HCT116 (cell line): ENCODE measurements around the gene CNTN4. TPM values are rescaled to one million over a fixed set of nuclear protein-coding genes. Genes with fewer than 3 reads are reported as not detected.

Source experiments
- ATAC-seq: fragments of 200-7000 bp; cut with Tn5 transposase; 2 replicates; pipeline ENCODE4 v1.9.1; 2020; ENCODE audit warnings: mild to moderate bottlenecking, moderate library complexity
- BruUV-seq: library from RNA; stranded (reverse); fragments of 400-500 nt; replicated peaks from 2 replicates; lab custom pipeline; 2021; lab: Mats Ljungman, UMichigan
- CTCF ChIA-PET: fragments of 300-600 bp; sonication (Branson Sonifier 250); formaldehyde crosslinking; loops from one replicate; lab custom pipeline; 2021; ENCODE audit warnings: antibody characterized with exemption; lab: Charles Lee
- POLR2A ChIA-PET: fragments of 300-600, 350-600 bp; sonication (Branson Sonifier 250); formaldehyde crosslinking; loops from one replicate; lab custom pipeline; 2021; ENCODE audit warnings: antibody characterized with exemption; lab: Charles Lee
- RAD21 ChIA-PET, 2 experiments: fragments of 300-600 bp; sonication (Branson Sonifier 250); formaldehyde crosslinking; loops; one replicate each; lab custom pipeline; 2023; ENCODE audit warnings: low total read pairs in 2 of 2; ENCODE audit not compliant: uncharacterized antibody in 2 of 2, unreplicated experiment in 2 of 2, low non-redundant PET in 1 of 2; lab: Charles Lee
- DNase-seq: peaks from one replicate; pipeline ENCODE4 v3.0.0-alpha.2; 2010; ENCODE audit warnings: low read depth, low spot score
- H2AFZ ChIP-seq: fragments of 200-600 bp; shearing (Covaris generic), sonication (generic); 2 replicates; pipeline ENCODE4 v1.6.1; 2017; ENCODE audit warnings: low read depth, mixed run types, mixed read lengths, antibody characterized with exemption, low read length; ENCODE audit not compliant: poor library complexity, severe bottlenecking
- H3K27ac ChIP-seq: 2 replicates; pipeline ENCODE4 v1.5.1; 2012; ENCODE audit warnings: low read depth, low read length
- H3K27me3 ChIP-seq: fragments of 200-600 bp; sonication (generic); 2 replicates; pipeline ENCODE4 v1.6.1; 2016; ENCODE audit warnings: mixed run types, low read length, mixed read lengths; ENCODE audit not compliant: insufficient read depth
- H3K36me3 ChIP-seq, 2 experiments: fragments of 200-500 bp in 1 of 2; fragments of 200-600 bp in 1 of 2; sonication (Bioruptor generic) in 1 of 2; sonication (generic) in 1 of 2; 2 replicates each; pipeline versions ENCODE4 v1.5.1 to v1.6.1; 2014 to 2016; ENCODE audit warnings: low read length in 2 of 2, inconsistent platforms in 1 of 2, mixed read lengths in 1 of 2, mixed run types in 1 of 2; ENCODE audit not compliant: insufficient read depth in 2 of 2, control insufficient read depth in 1 of 2
- H3K4me1 ChIP-seq, 2 experiments: fragments of 200-600 bp in 1 of 2; sonication (generic) in 1 of 2; 2 replicates each; pipeline versions ENCODE4 v1.5.1 to v1.6.1; 2012 to 2017; ENCODE audit warnings: low read length in 2 of 2, inconsistent platforms in 1 of 2, mild to moderate bottlenecking in 1 of 2, mixed read lengths in 1 of 2, mixed run types in 1 of 2, moderate library complexity in 1 of 2; ENCODE audit not compliant: insufficient read depth in 2 of 2, control insufficient read depth in 1 of 2
- H3K4me2 ChIP-seq: fragments of 200-600 bp; sonication (generic); 2 replicates; pipeline ENCODE4 v1.6.1; 2017; ENCODE audit warnings: mixed run types, low read length, mixed read lengths
- H3K4me3 ChIP-seq, 2 experiments: fragments of 200-600 bp in 1 of 2; sonication (generic) in 1 of 2; replicated peaks in 1 of 2; 2 replicates each; pipeline ENCODE4 v1.5.1; 2011 to 2016; ENCODE audit warnings: low read length in 2 of 2, control low read depth in 1 of 2, low read depth in 1 of 2, mild to moderate bottlenecking in 1 of 2, mixed read lengths in 1 of 2, mixed run types in 1 of 2
- H3K79me2 ChIP-seq: fragments of 200-600 bp; sonication (generic); 2 replicates; pipeline ENCODE4 v1.6.1; 2017; ENCODE audit warnings: mild to moderate bottlenecking, mixed run types, low read length, moderate library complexity, mixed read lengths; ENCODE audit not compliant: insufficient read depth
- H3K9ac ChIP-seq: fragments of 200-600 bp; sonication (generic); 2 replicates; pipeline ENCODE4 v1.6.1; 2016; ENCODE audit warnings: low read length, mixed read lengths
- H3K9me2 ChIP-seq: fragments of 200-600 bp; sonication (generic), shearing (Covaris generic); 2 replicates; pipeline ENCODE4 v1.6.1; 2017; ENCODE audit warnings: mixed run types, mild to moderate bottlenecking, moderate library complexity; ENCODE audit not compliant: insufficient read depth
- H3K9me3 ChIP-seq, 2 experiments: fragments of 200-500 bp in 1 of 2; fragments of 200-600 bp in 1 of 2; sonication (Bioruptor generic) in 1 of 2; sonication (generic) in 1 of 2; 2 replicates each; pipeline ENCODE4 v1.6.1; 2014 to 2017; ENCODE audit warnings: low read length in 2 of 2, mixed read lengths in 2 of 2, inconsistent platforms in 1 of 2, low read depth in 1 of 2, mild to moderate bottlenecking in 1 of 2, mixed run types in 1 of 2, moderate library complexity in 1 of 2; ENCODE audit not compliant: control insufficient read depth in 1 of 2, insufficient read depth in 1 of 2
- H4K20me1 ChIP-seq: fragments of 200-600 bp; sonication (generic), shearing (Covaris generic); 2 replicates; pipeline ENCODE4 v1.6.1; 2017; ENCODE audit warnings: mixed run types, mild to moderate bottlenecking, moderate library complexity; ENCODE audit not compliant: insufficient read depth
- CEBPB ChIP-seq: IDR thresholded peaks from 2 replicates; pipeline ENCODE4 v1.6.1; 2012; ENCODE audit warnings: low read depth
- EGR1 ChIP-seq: IDR thresholded peaks from 2 replicates; pipeline ENCODE4 v1.6.1; 2012; ENCODE audit warnings: low read depth
- EZH2phosphoT487 ChIP-seq: fragments of 200-600 bp; IDR thresholded peaks from 2 replicates; pipeline ENCODE4 v1.6.1; 2018; ENCODE audit warnings: antibody characterized with exemption, borderline replicate concordance
- FOSL1 ChIP-seq: IDR thresholded peaks from 2 replicates; pipeline ENCODE4 v1.6.1; 2012; ENCODE audit warnings: low read depth
- POLR2A ChIP-seq: IDR thresholded peaks from 2 replicates; pipeline ENCODE4 v1.7.0; 2011; ENCODE audit warnings: borderline replicate concordance; ENCODE audit not compliant: insufficient read depth, insufficient read length; ENCODE audit errors: extremely low read depth
- POLR2AphosphoS5 ChIP-seq: IDR thresholded peaks from 2 replicates; pipeline ENCODE4 v1.6.1; 2011; ENCODE audit warnings: mild to moderate bottlenecking, low read depth, low read length, moderate library complexity
- RAD21 ChIP-seq: IDR thresholded peaks from 2 replicates; pipeline ENCODE4 v1.6.1; 2012; ENCODE audit warnings: low read depth, mild to moderate bottlenecking
- SIN3A ChIP-seq: IDR thresholded peaks from 2 replicates; pipeline ENCODE4 v1.6.1; 2012; ENCODE audit warnings: low read depth
- TCF7L2 ChIP-seq: IDR thresholded peaks from 2 replicates; pipeline ENCODE4 v1.7.0; 2011; ENCODE audit warnings: borderline replicate concordance, inconsistent platforms; ENCODE audit not compliant: insufficient read depth, insufficient read length; ENCODE audit errors: extremely low read depth
- YY1 ChIP-seq: IDR thresholded peaks from 2 replicates; pipeline ENCODE4 v1.6.1; 2011; ENCODE audit warnings: low read length, low read depth, moderate library complexity, mild to moderate bottlenecking; ENCODE audit not compliant: insufficient replicate concordance; ENCODE audit errors: extremely low read depth
- ZFX ChIP-seq: fragments of 450-650 bp; IDR thresholded peaks from 2 replicates; pipeline ENCODE4 v1.6.1; 2017
- intact Hi-C: fragments of 100-400 bp; cut with micrococcal nuclease; formaldehyde crosslinking; loops from 2 replicates; pipeline ENCODE4 v1.10.0; 2022
- total RNA-seq: library from RNA; stranded (reverse); gene quantifications from one replicate; pipeline ENCODE4 v1.2.1, GENCODE V29; 2021; ENCODE audit not compliant: unreplicated experiment
- TF ChIP-seq, protein P1 (sequence below): IDR thresholded peaks from 2 replicates; pipeline ENCODE4 v1.6.1; 2012; ENCODE audit warnings: low read depth
- TF ChIP-seq, protein P2 (sequence below): IDR thresholded peaks from 2 replicates; pipeline ENCODE4 v1.6.1; 2012
- TF ChIP-seq, protein P3 (sequence below), 3 experiments: fragments of 200-600 bp in 1 of 3; sonication (generic) in 1 of 3; IDR thresholded peaks in 2 of 3; conservative IDR thresholded peaks in 1 of 3; 2 replicates each; pipeline ENCODE4 v1.5.1; 2012 to 2017; ENCODE audit warnings: low read depth in 2 of 3, low read length in 2 of 3, antibody characterized with exemption in 1 of 3, borderline replicate concordance in 1 of 3, control low read depth in 1 of 3, mild to moderate bottlenecking in 1 of 3, mixed read lengths in 1 of 3, mixed run types in 1 of 3, moderate library complexity in 1 of 3; ENCODE audit not compliant: insufficient read depth in 1 of 3
- TF ChIP-seq, protein P4 (sequence below): IDR thresholded peaks from 2 replicates; pipeline ENCODE4 v1.6.1; 2012

CNTN4 gene
- total RNA-seq, 1 experiment from 2014 or later: not detected

DNA sequence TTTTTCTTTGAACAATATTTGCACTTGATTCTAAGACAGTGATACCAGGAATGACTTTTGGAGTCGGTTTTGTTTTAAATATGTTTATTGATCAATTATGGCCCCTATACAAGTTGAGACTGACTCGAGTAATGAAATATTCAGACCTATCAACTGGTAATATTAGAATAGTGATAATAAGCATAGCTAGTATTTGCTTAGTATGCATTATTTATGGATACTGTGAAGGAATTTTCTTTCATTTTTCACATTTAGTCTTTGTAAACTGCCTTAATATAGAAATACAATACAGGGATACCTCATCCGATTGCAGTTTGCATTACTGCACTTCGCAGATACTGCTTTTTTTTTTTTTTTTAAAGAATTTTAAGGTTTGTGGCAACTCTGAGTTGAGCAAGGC is 107.9 kb downstream of the CNTN4 start:
- TF ChIP-seq YY1: no peak
- TF ChIP-seq, protein P1, sequence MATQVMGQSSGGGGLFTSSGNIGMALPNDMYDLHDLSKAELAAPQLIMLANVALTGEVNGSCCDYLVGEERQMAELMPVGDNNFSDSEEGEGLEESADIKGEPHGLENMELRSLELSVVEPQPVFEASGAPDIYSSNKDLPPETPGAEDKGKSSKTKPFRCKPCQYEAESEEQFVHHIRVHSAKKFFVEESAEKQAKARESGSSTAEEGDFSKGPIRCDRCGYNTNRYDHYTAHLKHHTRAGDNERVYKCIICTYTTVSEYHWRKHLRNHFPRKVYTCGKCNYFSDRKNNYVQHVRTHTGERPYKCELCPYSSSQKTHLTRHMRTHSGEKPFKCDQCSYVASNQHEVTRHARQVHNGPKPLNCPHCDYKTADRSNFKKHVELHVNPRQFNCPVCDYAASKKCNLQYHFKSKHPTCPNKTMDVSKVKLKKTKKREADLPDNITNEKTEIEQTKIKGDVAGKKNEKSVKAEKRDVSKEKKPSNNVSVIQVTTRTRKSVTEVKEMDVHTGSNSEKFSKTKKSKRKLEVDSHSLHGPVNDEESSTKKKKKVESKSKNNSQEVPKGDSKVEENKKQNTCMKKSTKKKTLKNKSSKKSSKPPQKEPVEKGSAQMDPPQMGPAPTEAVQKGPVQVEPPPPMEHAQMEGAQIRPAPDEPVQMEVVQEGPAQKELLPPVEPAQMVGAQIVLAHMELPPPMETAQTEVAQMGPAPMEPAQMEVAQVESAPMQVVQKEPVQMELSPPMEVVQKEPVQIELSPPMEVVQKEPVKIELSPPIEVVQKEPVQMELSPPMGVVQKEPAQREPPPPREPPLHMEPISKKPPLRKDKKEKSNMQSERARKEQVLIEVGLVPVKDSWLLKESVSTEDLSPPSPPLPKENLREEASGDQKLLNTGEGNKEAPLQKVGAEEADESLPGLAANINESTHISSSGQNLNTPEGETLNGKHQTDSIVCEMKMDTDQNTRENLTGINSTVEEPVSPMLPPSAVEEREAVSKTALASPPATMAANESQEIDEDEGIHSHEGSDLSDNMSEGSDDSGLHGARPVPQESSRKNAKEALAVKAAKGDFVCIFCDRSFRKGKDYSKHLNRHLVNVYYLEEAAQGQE: no peak
- no peak for TF ChIP-seq POLR2A
- TF ChIP-seq FOSL1: no peak
- TF ChIP-seq, protein P2, sequence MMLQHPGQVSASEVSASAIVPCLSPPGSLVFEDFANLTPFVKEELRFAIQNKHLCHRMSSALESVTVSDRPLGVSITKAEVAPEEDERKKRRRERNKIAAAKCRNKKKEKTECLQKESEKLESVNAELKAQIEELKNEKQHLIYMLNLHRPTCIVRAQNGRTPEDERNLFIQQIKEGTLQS: no peak
- TF ChIP-seq, protein P3, sequence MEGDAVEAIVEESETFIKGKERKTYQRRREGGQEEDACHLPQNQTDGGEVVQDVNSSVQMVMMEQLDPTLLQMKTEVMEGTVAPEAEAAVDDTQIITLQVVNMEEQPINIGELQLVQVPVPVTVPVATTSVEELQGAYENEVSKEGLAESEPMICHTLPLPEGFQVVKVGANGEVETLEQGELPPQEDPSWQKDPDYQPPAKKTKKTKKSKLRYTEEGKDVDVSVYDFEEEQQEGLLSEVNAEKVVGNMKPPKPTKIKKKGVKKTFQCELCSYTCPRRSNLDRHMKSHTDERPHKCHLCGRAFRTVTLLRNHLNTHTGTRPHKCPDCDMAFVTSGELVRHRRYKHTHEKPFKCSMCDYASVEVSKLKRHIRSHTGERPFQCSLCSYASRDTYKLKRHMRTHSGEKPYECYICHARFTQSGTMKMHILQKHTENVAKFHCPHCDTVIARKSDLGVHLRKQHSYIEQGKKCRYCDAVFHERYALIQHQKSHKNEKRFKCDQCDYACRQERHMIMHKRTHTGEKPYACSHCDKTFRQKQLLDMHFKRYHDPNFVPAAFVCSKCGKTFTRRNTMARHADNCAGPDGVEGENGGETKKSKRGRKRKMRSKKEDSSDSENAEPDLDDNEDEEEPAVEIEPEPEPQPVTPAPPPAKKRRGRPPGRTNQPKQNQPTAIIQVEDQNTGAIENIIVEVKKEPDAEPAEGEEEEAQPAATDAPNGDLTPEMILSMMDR (IDR thresholded peaks at IDR 0.05 in 2 of 3, conservative IDR thresholded peaks at IDR 0.05 in 1 of 3; ENCODE audit: borderline replicate concordance in 1 of 3, insufficient read depth in 1 of 3, low read depth in 2 of 3, low read length in 2 of 3): no peak
- TF ChIP-seq ZFX: no peak
- TF ChIP-seq, protein P4, sequence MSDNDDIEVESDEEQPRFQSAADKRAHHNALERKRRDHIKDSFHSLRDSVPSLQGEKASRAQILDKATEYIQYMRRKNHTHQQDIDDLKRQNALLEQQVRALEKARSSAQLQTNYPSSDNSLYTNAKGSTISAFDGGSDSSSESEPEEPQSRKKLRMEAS: no peak
- no peak for TF ChIP-seq RAD21
- no peak for TF ChIP-seq CEBPB
- no peak for TF ChIP-seq POLR2AphosphoS5
- TF ChIP-seq EGR1: no peak
- no peak for TF ChIP-seq TCF7L2
- no peak for TF ChIP-seq EZH2phosphoT487
- TF ChIP-seq SIN3A: no peak
- intact Hi-C loops: no loop called here
- Histone ChIP-seq H3K4me2 (no peak overlapping the region), H3K9me2 (no peaks in the 10 kb centered on the region), H3K79me2 (no peaks in the 10 kb centered on the region), H3K4me1 (no peaks in the 10 kb centered on the region), H3K9ac (no peak overlapping the region), H3K4me3 (no peak overlapping the region), H3K27me3 (no peaks in the 10 kb centered on the region), H3K27ac (no peak overlapping the region), H4K20me1 (no peaks in the 10 kb centered on the region), H3K36me3 (no peaks in the 10 kb centered on the region), H2AFZ (no peak overlapping the region), H3K9me3 (peaks cover 3 to 21% of the 10 kb centered on the region in 2 experiments; a peak in 3 of 4 replicates)
- no peak for ATAC-seq
- no peak for DNase-seq
- no TSS peak for BruUV-seq
- POLR2A ChIA-PET: no interaction called here
- CTCF ChIA-PET: no interaction called here
- RAD21 ChIA-PET: no interaction called here
